ENCODE results near the gene MAP3K1. TPM values are rescaled to one million over a fixed set of nuclear protein-coding genes. Genes with fewer than 3 reads are reported as not detected.

MAP3K1 gene
- total and polyA plus RNA-seq, 9 of the 15 experiments (the other 6 are each of a cell fraction or from before 2014, with no cell fraction given) = 3.9 to 13.9 (median 7.5) TPM

- TF ChIP-seq MNT (conservative IDR thresholded peaks at IDR 0.05) (peak in 1 of 2 experiments; percentile 52; a peak in 3 of 4 replicates), RB1 (IDR thresholded peaks at IDR 0.05; ENCODE audit: low read depth) (0 out of 2 replicates have a peak, but pooled peaks have one; percentile 10), ELK1 (CRISPR knock-in tag; IDR thresholded peaks at IDR 0.05) (no peak), ID3 (CRISPR knock-in tag; IDR thresholded peaks at IDR 0.05) (no peak), ID3 (tag; IDR thresholded peaks at IDR 0.05) (no peak), BRD9 (IDR thresholded peaks at IDR 0.05; ENCODE audit: low read depth, partially characterized antibody) (no peak), POLR2G (IDR thresholded peaks at IDR 0.05; ENCODE audit: low read depth, low read length) (peak; percentile 26), EZH2 (IDR thresholded peaks at IDR 0.05; ENCODE audit: borderline replicate concordance, low read depth, low read length) (no peak), SIN3A (IDR thresholded peaks at IDR 0.05; ENCODE audit: borderline replicate concordance in 2 of 2, control insufficient read depth in 1 of 2, low read depth in 2 of 2, low read length in 2 of 2) (0 out of 4 replicates have a peak, but pooled peaks of 1 of the 2 experiments have one; percentile 13), EGR1 (conservative IDR thresholded peaks at IDR 0.05) (peak; percentile 41; the same call in 1 of the 2 replicates), SIN3B (IDR thresholded peaks at IDR 0.05; ENCODE audit: low read depth) (peak; percentile 36; the same call in 1 of the 2 replicates), NONO (IDR thresholded peaks at IDR 0.05; ENCODE audit: low read depth in 2 of 2, low read length in 1 of 2) (peak in 1 of 2 experiments; percentile 45; a peak in 2 of 4 replicates), CGGBP1 (CRISPR knock-in tag; IDR thresholded peaks at IDR 0.05) (no peak), ATF3 (IDR thresholded peaks at IDR 0.05) (no peak), ATF3 (CRISPR knock-in tag; conservative IDR thresholded peaks at IDR 0.05) (no peak), CHD4 (IDR thresholded peaks at IDR 0.05; ENCODE audit: insufficient read depth, insufficient replicate concordance, low read depth, low read length, poor library complexity, severe bottlenecking) (no peak), GABPB1 (CRISPR knock-in tag; IDR thresholded peaks at IDR 0.05) (peak; percentile 4; the same call in 1 of the 2 replicates), SMAD4 (CRISPR knock-in tag; conservative IDR thresholded peaks at IDR 0.05) (peak; percentile 41; the same call in 1 of the 2 replicates), HIVEP1 (CRISPR knock-in tag; IDR thresholded peaks at IDR 0.05) (no peak), SRSF1 (IDR thresholded peaks at IDR 0.05; ENCODE audit: low read depth, low read length) (peak; percentile 19; the same call in 1 of the 2 replicates)
Measured at GRCh38 chr5:56815658-56816545, 553 bp downstream of the MAP3K1 start (continued).
